PC-3 (cell line): ENCODE results near the gene FOXJ3. TPM values are rescaled to one million over a fixed set of nuclear protein-coding genes. Genes with fewer than 3 reads are reported as not detected.

ENCODE experiments used
- ATAC-seq: fragments of 200-7000 bp; cut with Tn5 transposase; 2 replicates; pipeline ENCODE4 v1.9.1; 2020; ENCODE audit warnings: mild to moderate bottlenecking, moderate library complexity
- BruUV-seq: library from RNA; stranded (reverse); fragments of 400-500 nt; replicated peaks from 2 replicates; lab custom pipeline; 2021; lab: Mats Ljungman, UMichigan
- CTCF ChIA-PET: fragments of 300-600 bp; sonication (Branson Sonifier 250); formaldehyde crosslinking; loops from one replicate; lab custom pipeline; 2022; ENCODE audit warnings: antibody characterized with exemption; lab: Charles Lee
- POLR2A ChIA-PET: fragments of 300-600 bp; sonication (Branson Sonifier 250); formaldehyde crosslinking; loops from one replicate; lab custom pipeline; 2022; ENCODE audit warnings: antibody characterized with exemption; ENCODE audit not compliant: unreplicated experiment; lab: Charles Lee
- DNase-seq: peaks from one replicate; pipeline ENCODE4 v3.0.0-alpha.2; 2015
- H2AFZ ChIP-seq: fragments of 300-600 bp; sonication (generic); 2 replicates; pipeline ENCODE4 v1.6.0; 2016; ENCODE audit warnings: antibody characterized with exemption, low read length
- H3F3A ChIP-seq: fragments of 300-600 bp; sonication (generic); one replicate; pipeline ENCODE4 v1.6.0; 2017; ENCODE audit warnings: antibody characterized with exemption, low read length, control low read depth, mild to moderate bottlenecking; ENCODE audit not compliant: unreplicated experiment
- H3K27ac ChIP-seq: fragments of 300-600 bp; sonication (generic); 2 replicates; pipeline ENCODE4 v1.5.1; 2016; ENCODE audit warnings: mild to moderate bottlenecking, low read length
- H3K27me3 ChIP-seq: fragments of 300-600 bp; sonication (generic); 2 replicates; pipeline ENCODE4 v1.6.1; 2016; ENCODE audit warnings: low read length, mixed read lengths
- H3K36me3 ChIP-seq: fragments of 300-600 bp; sonication (generic); 2 replicates; pipeline ENCODE4 v1.6.1; 2016; ENCODE audit warnings: low read depth, mixed run types, low read length, mixed read lengths
- H3K4me1 ChIP-seq: fragments of 300-600 bp; sonication (generic); 2 replicates; pipeline ENCODE4 v1.5.1; 2016; ENCODE audit warnings: low read length; ENCODE audit not compliant: insufficient read depth
- H3K4me2 ChIP-seq: fragments of 300-600 bp; sonication (generic); 2 replicates; pipeline ENCODE4 v1.6.0; 2016; ENCODE audit warnings: low read length
- H3K4me3 ChIP-seq: fragments of 300-600 bp; sonication (generic); 2 replicates; pipeline ENCODE4 v1.5.1; 2016; ENCODE audit warnings: mild to moderate bottlenecking, low read length, mixed read lengths
- H3K79me2 ChIP-seq: fragments of 300-600 bp; sonication (generic); 2 replicates; pipeline ENCODE4 v1.6.1; 2017; ENCODE audit warnings: low read length, mixed read lengths
- H3K9ac ChIP-seq: fragments of 300-600 bp; sonication (generic); 2 replicates; pipeline ENCODE4 v1.6.0; 2016; ENCODE audit warnings: mild to moderate bottlenecking, low read length
- H3K9me2 ChIP-seq: fragments of 300-600 bp; sonication (generic); replicated peaks from 2 replicates; pipeline ENCODE4 v1.6.1; 2016; ENCODE audit warnings: mixed run types, low read length, mixed read lengths
- H3K9me3 ChIP-seq: fragments of 300-600 bp; sonication (generic); 2 replicates; pipeline ENCODE4 v1.6.1; 2016; ENCODE audit warnings: low read length, mixed read lengths
- H4K20me1 ChIP-seq: fragments of 300-600 bp; sonication (generic); 2 replicates; pipeline ENCODE4 v1.6.1; 2016; ENCODE audit warnings: low read length, mixed read lengths
- CTCF ChIP-seq: fragments of 300-600 bp; sonication (generic); conservative IDR thresholded peaks from 2 replicates; pipeline ENCODE4 v1.5.1; 2017; ENCODE audit warnings: antibody characterized with exemption, low read depth, mild to moderate bottlenecking, low read length
- EZH2 ChIP-seq: fragments of 300-600 bp; sonication (generic); IDR thresholded peaks from one replicate; pipeline ENCODE4 v1.6.1; 2017; ENCODE audit warnings: antibody characterized with exemption, mild to moderate bottlenecking, low read length; ENCODE audit not compliant: unreplicated experiment
- EZH2phosphoT487 ChIP-seq: fragments of 300-600 bp; sonication (generic); IDR thresholded peaks from 2 replicates; pipeline ENCODE4 v1.6.1; 2018; ENCODE audit warnings: mild to moderate bottlenecking, antibody characterized with exemption, low read length, borderline replicate concordance
- intact Hi-C: fragments of 100-400 bp; cut with micrococcal nuclease; formaldehyde crosslinking; loops from 2 replicates; pipeline ENCODE4 v1.9.0; 2023
- total RNA-seq: library from RNA; depleted of rRNA; stranded (reverse); fragments of >200 nt; gene quantifications from 2 replicates; pipeline ENCODE4 v1.2.3, GENCODE V29; 2014

Gene FOXJ3
- total RNA-seq, 1 experiment from 2014 or later, result 23.4 TPM

- Histone ChIP-seq H2AFZ (no peak overlapping the region), H3K36me3 (peaks cover 3% of the 10 kb centered on the region; the same call in 1 of the 2 replicates), H3K4me1 (peaks cover 16% of the 10 kb centered on the region; the same call in 1 of the 2 replicates), H3K9me2 (no peaks in the 10 kb centered on the region), H3K9me3 (no peaks in the 10 kb centered on the region), H3F3A (no peaks in the 10 kb centered on the region), H3K27ac (no peak overlapping the region), H4K20me1 (0 out of 2 replicates have a peak, but pooled peaks cover 15% of the 10 kb centered on the region), H3K4me3 (no peak overlapping the region), H3K27me3 (no peaks in the 10 kb centered on the region), H3K79me2 (peaks cover 61% of the 10 kb centered on the region), H3K9ac (no peak overlapping the region), H3K4me2 (no peak overlapping the region)
- ChIA-PET POLR2A (no interaction called here), CTCF (no interaction called here)
- ATAC-seq (no peak), DNase-seq (no peak)
- TF ChIP-seq EZH2phosphoT487 (no peak), CTCF (no peak), EZH2 (no peak)
- BruUV-seq, result no TSS peak
- intact Hi-C loops, result no loop called here
Measured at GRCh38 chr1:42282024-42282579, 52.9 kb downstream of the FOXJ3 start.

GRCh38 chr1:42280821-42281220 lies 54.2 kb downstream of the FOXJ3 start:
- no TSS peak for BruUV-seq
- peaks cover 68% of the 10 kb centered on the region for H3K79me2 ChIP-seq
- POLR2A ChIA-PET, result no interaction called here

More at GRCh38 chr1:42280821-42281220, 54.2 kb downstream of the FOXJ3 start:
- peaks cover 3% of the 10 kb centered on the region; the same call in 1 of the 2 replicates for H3K36me3 ChIP-seq
- H3K4me3 ChIP-seq, result no peak overlapping the region
- no peak overlapping the region for H3K27ac ChIP-seq
- no peak overlapping the region for H2AFZ ChIP-seq
- no peaks in the 10 kb centered on the region for H3F3A ChIP-seq
- no peaks in the 10 kb centered on the region for H3K9me3 ChIP-seq
- H4K20me1 ChIP-seq, result 0 out of 2 replicates have a peak, but pooled peaks cover 15% of the 10 kb centered on the region
- H3K4me2 ChIP-seq, result no peak overlapping the region
- intact Hi-C loops, result no loop called here
- no peaks in the 10 kb centered on the region for H3K27me3 ChIP-seq
- H3K9me2 ChIP-seq, result no peaks in the 10 kb centered on the region
- CTCF ChIA-PET, result no interaction called here
- ATAC-seq, result no peak
- no peak overlapping the region for H3K9ac ChIP-seq
- DNase-seq, result no peak
- no peak for TF ChIP-seq EZH2phosphoT487
- no peak for TF ChIP-seq CTCF
- no peak for TF ChIP-seq EZH2
- H3K4me1 ChIP-seq, result peaks cover 16% of the 10 kb centered on the region; the same call in 1 of the 2 replicates
